SK-N-SH treated with all-trans-retinoic acid at 6 μM for 48 hours (cell line): Measurements from ENCODE around the gene C2orf80.
"Not testable (repeated sequence)": the region's sequence is repeated elsewhere in the genome, so short reads cannot be mapped to it uniquely, and the experiment has no call there.

ENCODE experiments used
- ATAC-seq: fragments of 200-7000 bp; cut with Tn5 transposase; 3 replicates; pipeline ENCODE4 v1.9.1; 2020; ENCODE audit warnings: mild to moderate bottlenecking, moderate library complexity
- ARNTL ChIP-seq: fragments of 450-650 bp; formaldehyde crosslinking; IDR thresholded peaks from 2 replicates; pipeline ENCODE4 v1.5.0; 2020; ENCODE audit warnings: low read depth, mild to moderate bottlenecking, moderate library complexity, borderline replicate concordance
- BACH2 ChIP-seq: fragments of 250-450 bp; sonication (Bioruptor Pico); IDR thresholded peaks from 2 replicates; pipeline ENCODE4 v1.9.0; 2021; ENCODE audit warnings: mild to moderate bottlenecking, borderline replicate concordance
- CREB5 ChIP-seq: fragments of 250-450 bp; sonication (Bioruptor Pico); IDR thresholded peaks from 2 replicates; pipeline ENCODE4 v1.5.1; 2020; ENCODE audit warnings: low read depth, mild to moderate bottlenecking, moderate library complexity
- CSDC2 ChIP-seq: fragments of 250-450 bp; sonication (Bioruptor Pico); IDR thresholded peaks from 2 replicates; pipeline ENCODE4 v1.5.0; 2020; ENCODE audit warnings: mild to moderate bottlenecking, moderate library complexity
- CSRNP3 ChIP-seq: fragments of 250-450 bp; sonication (Bioruptor Pico); IDR thresholded peaks from 2 replicates; pipeline ENCODE4 v1.5.1; 2021; ENCODE audit warnings: mild to moderate bottlenecking, moderate library complexity
- ESRRG ChIP-seq: fragments of 250-450 bp; sonication (Bioruptor Pico); IDR thresholded peaks from 2 replicates; pipeline ENCODE4 v1.6.1; 2021; ENCODE audit warnings: mild to moderate bottlenecking
- GLIS3 ChIP-seq: fragments of 250-450 bp; sonication (Bioruptor Pico); IDR thresholded peaks from 2 replicates; pipeline ENCODE4 v1.5.0; 2020; ENCODE audit warnings: mild to moderate bottlenecking, moderate library complexity
- ISL1 ChIP-seq: fragments of 250-450 bp; sonication (Bioruptor Pico); IDR thresholded peaks from 2 replicates; pipeline ENCODE4 v2.1.2; 2022; ENCODE audit warnings: mild to moderate bottlenecking, moderate library complexity
- OSR1 ChIP-seq: fragments of 250-450 bp; sonication (Bioruptor Pico); IDR thresholded peaks from 2 replicates; pipeline ENCODE4 v1.8.0; 2022; ENCODE audit warnings: moderate library complexity, mild to moderate bottlenecking, inconsistent platforms
- RARB ChIP-seq: fragments of 250-450 bp; sonication (Bioruptor Pico); IDR thresholded peaks from 2 replicates; pipeline ENCODE4 v1.8.0; 2021; ENCODE audit warnings: mild to moderate bottlenecking, moderate library complexity
- SNAI2 ChIP-seq: fragments of 250-450 bp; sonication (Bioruptor Pico); IDR thresholded peaks from 2 replicates; pipeline ENCODE4 v1.5.0; 2020; ENCODE audit warnings: mild to moderate bottlenecking, moderate library complexity
- TCF4 ChIP-seq: fragments of 250-450 bp; sonication (Bioruptor Pico); IDR thresholded peaks from 2 replicates; pipeline ENCODE4 v1.8.0; 2021; ENCODE audit warnings: mild to moderate bottlenecking, moderate library complexity, borderline replicate concordance
- TOX ChIP-seq: fragments of 250-450 bp; sonication (Bioruptor Pico); IDR thresholded peaks from 2 replicates; pipeline ENCODE4 v1.8.0; 2021; ENCODE audit warnings: mild to moderate bottlenecking, moderate library complexity, borderline replicate concordance
- ZC3H10 ChIP-seq: fragments of 250-450 bp; sonication (Bioruptor Pico); IDR thresholded peaks from 2 replicates; pipeline ENCODE4 v1.5.1; 2021; ENCODE audit warnings: mild to moderate bottlenecking, moderate library complexity
- ZFP3 ChIP-seq: fragments of 250-450 bp; sonication (Bioruptor Pico); IDR thresholded peaks from 2 replicates; pipeline ENCODE4 v1.5.0; 2020; ENCODE audit warnings: mild to moderate bottlenecking, moderate library complexity
- ZFP30 ChIP-seq: fragments of 450-650 bp; formaldehyde crosslinking; IDR thresholded peaks from 2 replicates; pipeline ENCODE4 v1.5.0; 2022; ENCODE audit warnings: mild to moderate bottlenecking, moderate library complexity
- ZNF565 ChIP-seq: fragments of 450-650 bp; formaldehyde crosslinking; conservative IDR thresholded peaks from 2 replicates; pipeline ENCODE4 v1.5.0; 2020; ENCODE audit warnings: low read depth, mild to moderate bottlenecking, moderate library complexity
- ZNF70 ChIP-seq: fragments of 450-650 bp; formaldehyde crosslinking; IDR thresholded peaks from 2 replicates; pipeline ENCODE4 v1.5.0; 2020; ENCODE audit warnings: mild to moderate bottlenecking, moderate library complexity
- ZNF8 ChIP-seq: fragments of 450-650 bp; formaldehyde crosslinking; IDR thresholded peaks from 2 replicates; pipeline ENCODE4 v1.5.0; 2020; ENCODE audit warnings: mild to moderate bottlenecking, moderate library complexity
- TF ChIP-seq, protein P1 (sequence below): fragments of 250-450 bp; sonication (Bioruptor Pico); IDR thresholded peaks from 2 replicates; pipeline ENCODE4 v1.8.0; 2021; ENCODE audit warnings: low read depth, mild to moderate bottlenecking, moderate library complexity, borderline replicate concordance

The C2orf80 gene

GRCh38 chr2:208127090-208127489, 62.7 kb downstream of the C2orf80 start:
- 0 out of 2 replicates have a peak, but pooled peaks have one; percentile 19 for TF ChIP-seq ZNF8
- no peak for TF ChIP-seq ZFP3 (CRISPR knock-in tag)
- TF ChIP-seq GLIS3 (CRISPR knock-in tag): no peak
- TF ChIP-seq BACH2 (CRISPR knock-in tag): no peak

DNA sequence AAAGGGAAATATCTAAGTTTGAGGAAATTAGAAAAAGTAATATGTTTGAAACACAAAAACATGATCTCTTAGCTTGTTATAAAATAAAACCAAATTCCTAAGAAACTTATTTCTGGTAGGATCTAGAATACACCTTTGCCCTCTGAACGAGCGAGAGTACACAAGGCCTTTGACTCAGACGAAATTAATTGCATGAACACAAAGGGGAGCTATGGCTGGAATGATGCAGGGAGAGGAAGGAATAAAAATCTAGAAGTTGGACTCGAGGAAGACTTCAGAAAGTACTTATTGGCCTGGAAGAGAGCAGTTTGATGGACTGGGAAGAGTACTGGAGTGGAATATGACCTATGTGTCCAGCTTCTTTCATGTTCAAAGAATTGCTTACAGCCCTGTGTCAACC, 64.6 kb downstream of the C2orf80 start:
- no peak for ATAC-seq
- TF ChIP-seq TCF4 (CRISPR knock-in tag) (no peak), TOX (CRISPR knock-in tag) (no peak), RARB (CRISPR knock-in tag) (no peak), ZFP3 (CRISPR knock-in tag) (no peak), SNAI2 (CRISPR knock-in tag) (no peak)

More at GRCh38 chr2:208127090-208127489, 62.7 kb downstream of the C2orf80 start:
- ATAC-seq: no peak

GRCh38 chr2:208124013-208124715, 65.7 kb downstream of the C2orf80 start, which contains the start of gene CRYGD:
Gene CRYGD (minus strand): TSS chr2:208124524. CDS start chr2:208124473, 51 bp downstream.
- not testable (repeated sequence) for ATAC-seq

- TF ChIP-seq ISL1 (CRISPR knock-in tag) (no peak), CSDC2 (no peak), ZNF8 (no peak), GLIS3 (CRISPR knock-in tag) (no peak), CREB5 (CRISPR knock-in tag) (no peak), ZNF70 (no peak), ZC3H10 (CRISPR knock-in tag) (no peak), OSR1 (no peak)
- TF ChIP-seq, protein P1, sequence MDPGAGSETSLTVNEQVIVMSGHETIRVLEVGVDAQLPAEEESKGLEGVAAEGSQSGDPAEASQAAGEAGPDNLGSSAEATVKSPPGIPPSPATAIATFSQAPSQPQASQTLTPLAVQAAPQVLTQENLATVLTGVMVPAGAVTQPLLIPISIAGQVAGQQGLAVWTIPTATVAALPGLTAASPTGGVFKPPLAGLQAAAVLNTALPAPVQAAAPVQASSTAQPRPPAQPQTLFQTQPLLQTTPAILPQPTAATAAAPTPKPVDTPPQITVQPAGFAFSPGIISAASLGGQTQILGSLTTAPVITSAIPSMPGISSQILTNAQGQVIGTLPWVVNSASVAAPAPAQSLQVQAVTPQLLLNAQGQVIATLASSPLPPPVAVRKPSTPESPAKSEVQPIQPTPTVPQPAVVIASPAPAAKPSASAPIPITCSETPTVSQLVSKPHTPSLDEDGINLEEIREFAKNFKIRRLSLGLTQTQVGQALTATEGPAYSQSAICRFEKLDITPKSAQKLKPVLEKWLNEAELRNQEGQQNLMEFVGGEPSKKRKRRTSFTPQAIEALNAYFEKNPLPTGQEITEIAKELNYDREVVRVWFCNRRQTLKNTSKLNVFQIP (CRISPR knock-in tag): no peak
- no peak for ATAC-seq
Observed at GRCh38 chr2:208122248-208122647, 67.6 kb downstream of the C2orf80 start.

DNA sequence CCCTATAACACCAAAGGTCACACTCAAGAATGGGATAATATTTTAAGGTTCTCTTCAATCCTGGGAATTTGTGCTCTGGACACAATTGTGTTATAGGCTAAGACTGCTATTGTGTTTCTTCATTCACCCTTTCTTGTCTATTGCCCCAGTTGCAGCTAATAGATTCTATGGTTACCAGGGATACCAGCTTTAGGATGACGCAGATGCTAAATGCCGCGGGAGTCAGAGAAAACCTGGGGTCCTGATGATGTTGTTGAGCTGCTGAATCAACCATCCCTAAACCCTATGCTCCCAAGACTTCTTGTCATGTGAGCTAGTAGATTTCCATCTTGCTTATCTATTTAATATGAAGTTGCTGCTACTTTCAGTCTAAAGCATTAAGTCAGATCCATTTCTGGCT, 70.9 kb downstream of the C2orf80 start:
- TF ChIP-seq ISL1 (CRISPR knock-in tag) (no peak), CSRNP3 (no peak), ARNTL (CRISPR knock-in tag) (no peak), ZNF70 (no peak), ZNF565 (CRISPR knock-in tag) (no peak), ESRRG (no peak), GLIS3 (CRISPR knock-in tag) (no peak), OSR1 (no peak), ZFP30 (CRISPR knock-in tag) (no peak)
- TF ChIP-seq, protein P1 (CRISPR knock-in tag): no peak
- no peak for ATAC-seq

- not testable (repeated sequence) for ATAC-seq
Observed at GRCh38 chr2:208117390-208117789, 72.4 kb downstream of the C2orf80 start.
